Hematopoietic multipotent progenitor cell treated with erythropoietin and hydrocortisone succinate and interleukin-3 and kit ligand, for 8 days (in vitro differentiated cells): ENCODE results near the gene MAP2K3.

ENCODE experiments used
- DNase-seq: peaks from one replicate; pipeline ENCODE4 v3.0.0-alpha.2; 2015

Gene MAP2K3

GRCh38 chr17:21283482-21284318 lies 811 bp upstream of the MAP2K3 start:
- DNase-seq = no peak

GRCh38 chr17:21285164-21286065 lies 904 bp downstream of the MAP2K3 start:
- no peak for DNase-seq

- DNase-seq = peak; percentile 76
Observed at GRCh38 chr17:21286066-21286770, 1.7 kb downstream of the MAP2K3 start.

- peak; percentile 58 for DNase-seq
Observed at GRCh38 chr17:21286909-21287702, 2.6 kb downstream of the MAP2K3 start.

- peak; percentile 98 for DNase-seq
Observed at GRCh38 chr17:21287703-21288449, 3.4 kb downstream of the MAP2K3 start.

GRCh38 chr17:21288571-21289017 lies 4.1 kb downstream of the MAP2K3 start:
- no peak for DNase-seq

- DNase-seq = no peak
Observed at GRCh38 chr17:21289175-21289901, 4.8 kb downstream of the MAP2K3 start.

GRCh38 chr17:21289902-21290571 lies 5.5 kb downstream of the MAP2K3 start:
- DNase-seq = peak; percentile 63

- no peak for DNase-seq
Observed at GRCh38 chr17:21291357-21291756, 6.8 kb downstream of the MAP2K3 start.

GRCh38 chr17:21291862-21292261 lies 7.4 kb downstream of the MAP2K3 start:
- no peak for DNase-seq

- no peak for DNase-seq
Observed at GRCh38 chr17:21292867-21293830, 8.6 kb downstream of the MAP2K3 start.

GRCh38 chr17:21293831-21294210 lies 9.3 kb downstream of the MAP2K3 start:
- no peak for DNase-seq

GRCh38 chr17:21294321-21295035 lies 10.0 kb downstream of the MAP2K3 start:
- DNase-seq = peak; percentile 99

- peak; percentile 86 for DNase-seq
Observed at GRCh38 chr17:21295036-21295952, 10.8 kb downstream of the MAP2K3 start.

- peak; percentile 98 for DNase-seq
Observed at GRCh38 chr17:21296097-21297025, 11.8 kb downstream of the MAP2K3 start.

GRCh38 chr17:21297026-21297520 lies 12.6 kb downstream of the MAP2K3 start:
- DNase-seq = peak; percentile 43
